ENCODE measurements around the gene SLC26A6. TPM values are rescaled to one million over a fixed set of nuclear protein-coding genes. Genes with fewer than 3 reads are reported as not detected.

Gene SLC26A6
- polyA plus RNA-seq, 1 of the 3 experiments (the other 2 are of a cell fraction) = 31.9 TPM

GRCh38 chr3:48662753-48663488 lies 27.7 kb upstream of the SLC26A6 start, which contains the start of gene CELSR3:
Gene CELSR3 (minus strand): TSS chr3:48662886. CDS start chr3:48662634, 252 bp downstream.
- Histone ChIP-seq H3K4me1 (ENCODE audit: control insufficient read depth in 1 of 2, insufficient read depth in 2 of 2, low read depth in 1 of 2, low read length in 1 of 2) (peaks cover 4 to 21% of the 10 kb centered on the region in 2 experiments; a peak in 2 of 4 replicates), H3K9me2 (no peaks in the 10 kb centered on the region), H4K20me1 (ENCODE audit: insufficient read depth) (peaks cover 9% of the 10 kb centered on the region; the same call in 1 of the 2 replicates), H3K27me3 (ENCODE audit: insufficient read depth) (no peaks in the 10 kb centered on the region), H3K27ac (ENCODE audit: low read depth in 2 of 2, low read length in 1 of 2) (peak within 1 kb of the TSS; percentile 96 to 99), H2AFZ (ENCODE audit: low read depth) (peak within 1 kb of the TSS; percentile 56; the same call in 1 of the 2 replicates), H3K36me3 (replicated peaks in 1 of 2; ENCODE audit: control insufficient read depth in 1 of 2, insufficient read depth in 2 of 2, low read length in 1 of 2) (peaks cover 15 to 33% of the 10 kb centered on the region in 2 experiments), H3K9ac (peak within 1 kb of the TSS; percentile 97), H3K79me2 (ENCODE audit: insufficient read depth) (peaks cover 28% of the 10 kb centered on the region), H3K4me3 (ENCODE audit: low read depth in 2 of 2, low read length in 1 of 2) (peak within 1 kb of the TSS; percentile 61 to 77), H3K9me3 (no peaks in the 10 kb centered on the region), H3F3A (replicated peaks; ENCODE audit: insufficient read depth) (peaks cover 12% of the 10 kb centered on the region), H3K4me2 (peak within 1 kb of the TSS; percentile 98)
- POLR2A ChIA-PET = interaction anchor here (0.7 to 2.1 kb wide), 14 partner anchors 11 to 344 kb away, joined by 3 to 15 read pairs (median 4); partner anchors contain the start of genes IP6K2, SLC26A6, UQCRC1 and WDR6
- under 1% methylated on average over 32 of the region's 52 CpGs for WGBS (ENCODE audit: low lambda C conversion rate)
- peak; percentile 92 for DNase-seq
- CTCF ChIA-PET = interaction anchor here (0.8 to 4.5 kb wide), 14 partner anchors 11 to 335 kb away, joined by 3 to 33 read pairs (median 5); partner anchors contain the start of genes ARIH2, ATRIP, NCKIPSD and SLC26A6
- TF ChIP-seq TAF1 (IDR thresholded peaks at IDR 0.05; ENCODE audit: borderline replicate concordance, low read depth, low read length) (peak; percentile 58; the same call in 1 of the 2 replicates), EZH2phosphoT487 (IDR thresholded peaks at IDR 0.05; ENCODE audit: borderline replicate concordance, low read depth) (no peak), RAD21 (IDR thresholded peaks at IDR 0.05; ENCODE audit: low read length) (no peak), CHD2 (IDR thresholded peaks at IDR 0.05; ENCODE audit: low read length, partially characterized antibody) (peak; percentile 31), MXI1 (IDR thresholded peaks at IDR 0.05; ENCODE audit: low read depth, low read length) (no peak), TCF12 (IDR thresholded peaks at IDR 0.05) (no peak), NFIC (IDR thresholded peaks at IDR 0.05; ENCODE audit: borderline replicate concordance) (no peak), FOXM1 (IDR thresholded peaks at IDR 0.05; ENCODE audit: low read depth) (no peak), FOXJ3 (CRISPR knock-in tag; IDR thresholded peaks at IDR 0.05) (no peak), SIN3A (IDR thresholded peaks at IDR 0.05; ENCODE audit: borderline replicate concordance, low read depth, low read length) (no peak), YY1 (IDR thresholded peaks at IDR 0.05; ENCODE audit: low read depth) (peak; percentile 96), RFX5 (IDR thresholded peaks at IDR 0.05; ENCODE audit: low read length) (no peak), EP300 (IDR thresholded peaks at IDR 0.05; ENCODE audit: borderline replicate concordance in 1 of 2, low read depth in 1 of 2, low read length in 1 of 2) (peak in 1 of 2 experiments; percentile 27; a peak in 1 of 4 replicates), TEAD4 (IDR thresholded peaks at IDR 0.05; ENCODE audit: borderline replicate concordance, insufficient read depth) (no peak), IRF3 (IDR thresholded peaks at IDR 0.05; ENCODE audit: low read depth, low read length) (no peak), RXRA (IDR thresholded peaks at IDR 0.05; ENCODE audit: borderline replicate concordance, low read depth) (no peak), USF2 (IDR thresholded peaks at IDR 0.05; ENCODE audit: borderline replicate concordance, low read depth, low read length) (no peak), GATA2 (CRISPR knock-in tag; IDR thresholded peaks at IDR 0.05) (no peak), USF1 (IDR thresholded peaks at IDR 0.05; ENCODE audit: borderline replicate concordance, low read depth) (no peak), JUND (IDR thresholded peaks at IDR 0.05) (no peak; the same call in 1 of the 2 replicates), REST (IDR thresholded peaks at IDR 0.05; ENCODE audit: low read depth, low read length) (peak; percentile 86), MEF2A (IDR thresholded peaks at IDR 0.05; ENCODE audit: borderline replicate concordance, low read depth) (no peak), POLR2AphosphoS5 (IDR thresholded peaks at IDR 0.05; ENCODE audit: low read depth, low read length) (peak; percentile 85), PBX3 (IDR thresholded peaks at IDR 0.05) (no peak), GABPA (IDR thresholded peaks at IDR 0.05; ENCODE audit: low read depth) (no peak), ELF1 (IDR thresholded peaks at IDR 0.05) (no peak), RCOR1 (IDR thresholded peaks at IDR 0.05; ENCODE audit: low read length) (no peak)

Data from SK-N-SH (cell line).